DOHH2 (cell line): ENCODE results near the gene METTL26.

Experiments used
- H3F3A ChIP-seq: fragments of 200-600 bp; sonication (generic), shearing (Covaris generic); 2 replicates; pipeline ENCODE4 v1.6.0; 2016; ENCODE audit warnings: antibody characterized with exemption, mild to moderate bottlenecking; ENCODE audit not compliant: control insufficient read depth, insufficient read depth
- H3K27ac ChIP-seq: fragments of 200-600 bp; sonication (generic); 2 replicates; pipeline ENCODE4 v1.5.1; 2014; ENCODE audit warnings: low read depth, mild to moderate bottlenecking, low read length, moderate library complexity
- H3K27me3 ChIP-seq: fragments of 200-600 bp; sonication (generic); 2 replicates; pipeline ENCODE4 v1.6.1; 2014; ENCODE audit warnings: mild to moderate bottlenecking, low read length, mixed read lengths; ENCODE audit not compliant: control insufficient read depth
- H3K36me3 ChIP-seq: fragments of 200-600 bp; sonication (generic); 2 replicates; pipeline ENCODE4 v1.6.1; 2014; ENCODE audit warnings: mild to moderate bottlenecking, low read length, moderate library complexity, mixed read lengths; ENCODE audit not compliant: control insufficient read depth
- H3K4me1 ChIP-seq: fragments of 200-600 bp; sonication (generic); 2 replicates; pipeline ENCODE4 v1.6.1; 2014; ENCODE audit warnings: mild to moderate bottlenecking, low read length, mixed read lengths; ENCODE audit not compliant: control insufficient read depth
- H3K4me2 ChIP-seq: fragments of 200-600 bp; sonication (generic); 2 replicates; pipeline ENCODE4 v1.6.0; 2014; ENCODE audit warnings: mild to moderate bottlenecking, low read length, moderate library complexity
- H3K4me3 ChIP-seq: fragments of 200-600 bp; sonication (generic); 2 replicates; pipeline ENCODE4 v1.5.1; 2014; ENCODE audit warnings: mild to moderate bottlenecking, low read length, mixed read lengths
- H3K79me2 ChIP-seq: fragments of 200-600 bp; sonication (generic); 2 replicates; pipeline ENCODE4 v1.6.1; 2014; ENCODE audit warnings: mild to moderate bottlenecking, low read length, mixed read lengths; ENCODE audit not compliant: control insufficient read depth
- H3K9me2 ChIP-seq: fragments of 200-600 bp; sonication (generic); replicated peaks from 2 replicates; pipeline ENCODE4 v1.6.1; 2014; ENCODE audit warnings: mild to moderate bottlenecking, low read length, mixed read lengths; ENCODE audit not compliant: control insufficient read depth
- H3K9me3 ChIP-seq: fragments of 200-600 bp; sonication (generic); 2 replicates; pipeline ENCODE4 v1.6.1; 2014; ENCODE audit warnings: antibody characterized with exemption, low read length, mixed read lengths; ENCODE audit not compliant: control insufficient read depth, insufficient read depth
- H4K20me1 ChIP-seq: fragments of 200-600 bp; sonication (generic); 2 replicates; pipeline ENCODE4 v1.6.0; 2014; ENCODE audit warnings: low read depth, mild to moderate bottlenecking, antibody characterized with exemption, low read length, moderate library complexity; ENCODE audit not compliant: control insufficient read depth, insufficient read depth
- EZH2phosphoT487 ChIP-seq: fragments of 200-600 bp; sonication (generic); IDR thresholded peaks from 2 replicates; pipeline ENCODE4 v1.6.1; 2017; ENCODE audit warnings: borderline replicate concordance, mild to moderate bottlenecking, antibody characterized with exemption, low read length, moderate library complexity, mixed read lengths
- TF ChIP-seq, protein P1 (sequence below): fragments of 200-600 bp; sonication (generic); IDR thresholded peaks from one replicate; pipeline ENCODE4 v1.5.1; 2014; ENCODE audit warnings: antibody characterized with exemption, mild to moderate bottlenecking, low read depth, low read length; ENCODE audit not compliant: poor library complexity, severe bottlenecking

Gene METTL26

DNA sequence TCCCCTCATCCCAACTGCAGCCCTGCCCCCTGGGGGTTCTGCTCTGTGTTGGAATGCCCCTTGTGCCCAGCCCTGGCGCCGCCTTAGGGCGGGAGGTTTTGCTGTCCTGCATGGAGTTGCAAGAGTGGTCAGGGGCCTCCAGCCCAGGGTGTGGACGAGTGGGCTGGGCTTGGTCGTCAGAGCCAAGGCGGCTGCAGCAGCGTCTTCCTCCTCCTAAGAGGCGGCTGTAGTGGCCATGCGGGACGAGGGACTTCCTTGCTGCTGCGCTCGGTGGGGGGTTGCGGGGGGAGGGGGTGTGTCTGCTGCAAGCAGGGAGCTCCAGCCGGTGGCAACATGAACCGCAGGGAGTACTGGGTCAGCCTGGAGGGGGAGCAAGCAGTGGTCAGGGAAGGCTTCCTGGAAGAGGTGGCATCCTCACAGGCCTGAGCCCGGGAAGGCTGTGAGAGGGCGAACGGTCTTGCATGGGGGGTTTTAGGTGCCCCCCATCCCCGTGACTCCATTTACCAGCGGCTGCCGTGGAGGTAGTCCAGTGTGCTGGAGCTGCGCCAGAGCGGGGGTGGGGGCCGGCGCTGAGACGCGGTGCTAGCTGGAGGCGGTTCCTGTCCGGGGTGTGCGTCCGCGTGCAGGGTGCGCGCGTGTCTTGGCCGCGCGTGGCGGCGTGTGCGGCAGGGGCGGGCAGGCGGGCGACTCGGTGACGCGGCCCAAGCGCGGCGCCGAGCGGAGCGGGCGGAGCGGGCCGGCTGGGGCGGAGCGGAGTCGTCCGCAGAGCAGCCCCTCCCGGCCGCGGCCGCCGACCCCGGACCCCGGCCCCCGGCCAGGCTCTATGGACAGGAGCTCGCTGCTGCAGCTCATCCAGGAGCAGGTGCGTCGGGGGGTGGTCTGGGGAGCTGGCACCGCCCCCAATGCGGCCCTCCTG, 39.1 kb upstream of the METTL26 start, which contains the start of gene RHBDL1:
Gene RHBDL1, plus strand, starts transcription at position 704 of the 916 bp plus-strand sequence. Its CDS starts 120 bp downstream, at position 824.
- peaks cover 39% of the 10 kb centered on the region for H3K36me3 ChIP-seq
- H3K9me2 ChIP-seq, result no peaks in the 10 kb centered on the region
- peaks cover 5% of the 10 kb centered on the region; the same call in 1 of the 2 replicates for H4K20me1 ChIP-seq
- peaks cover 18% of the 10 kb centered on the region for H3K4me1 ChIP-seq
- H3K4me3 ChIP-seq, result no peak within 1 kb of the TSS
- H3K27me3 ChIP-seq, result peaks cover 3% of the 10 kb centered on the region; the same call in 1 of the 2 replicates
- TF ChIP-seq, protein P1, sequence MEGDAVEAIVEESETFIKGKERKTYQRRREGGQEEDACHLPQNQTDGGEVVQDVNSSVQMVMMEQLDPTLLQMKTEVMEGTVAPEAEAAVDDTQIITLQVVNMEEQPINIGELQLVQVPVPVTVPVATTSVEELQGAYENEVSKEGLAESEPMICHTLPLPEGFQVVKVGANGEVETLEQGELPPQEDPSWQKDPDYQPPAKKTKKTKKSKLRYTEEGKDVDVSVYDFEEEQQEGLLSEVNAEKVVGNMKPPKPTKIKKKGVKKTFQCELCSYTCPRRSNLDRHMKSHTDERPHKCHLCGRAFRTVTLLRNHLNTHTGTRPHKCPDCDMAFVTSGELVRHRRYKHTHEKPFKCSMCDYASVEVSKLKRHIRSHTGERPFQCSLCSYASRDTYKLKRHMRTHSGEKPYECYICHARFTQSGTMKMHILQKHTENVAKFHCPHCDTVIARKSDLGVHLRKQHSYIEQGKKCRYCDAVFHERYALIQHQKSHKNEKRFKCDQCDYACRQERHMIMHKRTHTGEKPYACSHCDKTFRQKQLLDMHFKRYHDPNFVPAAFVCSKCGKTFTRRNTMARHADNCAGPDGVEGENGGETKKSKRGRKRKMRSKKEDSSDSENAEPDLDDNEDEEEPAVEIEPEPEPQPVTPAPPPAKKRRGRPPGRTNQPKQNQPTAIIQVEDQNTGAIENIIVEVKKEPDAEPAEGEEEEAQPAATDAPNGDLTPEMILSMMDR, result no peak
- TF ChIP-seq EZH2phosphoT487, result no peak
- H3K79me2 ChIP-seq, result no peaks in the 10 kb centered on the region
- H3K9me3 ChIP-seq, result no peaks in the 10 kb centered on the region
- H3K27ac ChIP-seq, result no peak within 1 kb of the TSS
- H3K4me2 ChIP-seq, result peak within 1 kb of the TSS; percentile 12; the same call in 1 of the 2 replicates
- H3F3A ChIP-seq, result no peaks in the 10 kb centered on the region; the same call in 1 of the 2 replicates

DNA sequence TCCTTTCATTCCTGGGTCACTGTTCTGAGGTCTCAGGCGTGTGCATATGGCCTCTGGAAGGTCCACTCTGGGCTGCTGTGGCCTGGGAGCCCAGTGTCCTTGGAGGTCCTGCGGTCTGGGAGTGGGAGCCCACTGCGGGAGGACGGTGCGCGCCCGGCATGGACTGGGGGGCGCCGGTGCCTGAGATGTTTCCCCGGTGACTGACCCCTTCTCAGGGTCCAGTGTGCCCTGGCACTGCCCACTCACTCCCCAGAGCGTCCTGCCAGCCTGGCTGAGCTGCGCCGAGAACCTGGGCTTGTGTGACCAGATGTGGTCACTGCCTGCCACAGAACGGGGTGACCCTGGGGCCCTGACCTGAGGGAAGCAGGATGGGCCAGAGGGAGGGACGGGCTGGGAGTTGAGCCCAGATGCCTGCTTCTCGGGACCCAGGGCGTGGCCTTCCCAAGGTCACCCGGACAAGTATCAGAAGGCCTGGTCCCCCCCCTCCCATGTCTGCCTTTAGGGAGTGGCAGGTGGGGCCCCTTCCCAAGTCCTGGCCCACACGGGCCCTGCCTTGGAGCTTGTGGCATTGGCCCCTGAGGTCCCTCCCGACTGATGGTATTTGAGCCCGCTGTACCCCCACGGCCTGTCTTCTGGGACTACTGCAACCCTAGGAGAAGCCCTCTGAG, 38.2 kb upstream of the METTL26 start:
- no peak overlapping the region for H3K27ac ChIP-seq
- peaks cover 3% of the 10 kb centered on the region; the same call in 1 of the 2 replicates for H3K27me3 ChIP-seq
- H3K4me1 ChIP-seq, result peaks cover 17% of the 10 kb centered on the region
- H4K20me1 ChIP-seq, result peaks cover 5% of the 10 kb centered on the region; the same call in 1 of the 2 replicates
- H3K4me2 ChIP-seq, result no peak overlapping the region
- no peaks in the 10 kb centered on the region for H3K9me2 ChIP-seq
- H3K79me2 ChIP-seq, result peaks cover 8% of the 10 kb centered on the region
- no peak for TF ChIP-seq EZH2phosphoT487
- TF ChIP-seq, protein P1, result no peak
- H3K9me3 ChIP-seq, result no peaks in the 10 kb centered on the region
- no peak overlapping the region for H3K4me3 ChIP-seq
- peaks cover 48% of the 10 kb centered on the region for H3K36me3 ChIP-seq
- no peaks in the 10 kb centered on the region; the same call in 1 of the 2 replicates for H3F3A ChIP-seq

DNA sequence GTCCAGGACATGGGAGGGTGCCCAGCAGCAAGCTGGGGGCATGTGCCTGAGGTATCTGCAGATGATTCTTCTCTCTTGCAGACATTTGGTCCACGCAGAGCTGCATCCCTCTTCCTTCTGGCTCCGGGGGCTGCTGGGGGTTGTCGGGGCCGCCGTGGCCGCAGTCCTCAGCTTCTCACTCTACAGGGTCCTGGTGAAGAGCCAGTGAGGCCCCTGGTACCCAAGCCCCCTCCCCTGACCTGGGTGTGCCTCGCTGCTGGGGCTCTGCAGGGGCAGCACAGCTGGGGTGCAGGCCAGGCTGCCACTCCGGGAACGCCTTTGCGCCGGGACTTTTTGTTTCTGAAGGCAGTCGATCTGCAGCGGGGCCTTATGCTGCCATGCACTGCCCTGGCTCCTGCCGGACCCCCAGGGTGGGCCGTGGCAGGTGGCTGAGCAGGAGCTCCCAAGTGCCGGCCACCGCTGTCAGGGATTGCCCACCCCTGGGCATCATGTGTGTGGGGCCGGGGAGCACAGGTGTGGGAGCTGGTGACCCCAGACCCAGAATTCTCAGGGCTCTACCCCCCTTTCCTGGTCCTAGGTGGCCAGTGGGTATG, 37.4 kb upstream of the METTL26 start:
- peaks cover 17% of the 10 kb centered on the region for H3K79me2 ChIP-seq
- H3K9me3 ChIP-seq, result no peaks in the 10 kb centered on the region
- H3K9me2 ChIP-seq, result no peaks in the 10 kb centered on the region
- no peaks in the 10 kb centered on the region for H3F3A ChIP-seq
- peaks cover 16% of the 10 kb centered on the region for H3K4me1 ChIP-seq
- TF ChIP-seq, protein P1, result no peak
- TF ChIP-seq EZH2phosphoT487, result no peak
- peaks cover 3% of the 10 kb centered on the region; the same call in 1 of the 2 replicates for H3K27me3 ChIP-seq
- H3K36me3 ChIP-seq, result peaks cover 56% of the 10 kb centered on the region
- H3K4me3 ChIP-seq, result no peak overlapping the region
- H3K27ac ChIP-seq, result no peak overlapping the region
- no peak overlapping the region for H3K4me2 ChIP-seq
- H4K20me1 ChIP-seq, result peaks cover 5% of the 10 kb centered on the region; the same call in 1 of the 2 replicates
